GM12801 (cell line): ENCODE measurements around the gene MRPL36.

Experiments used
- TF ChIP-seq, protein P1 (sequence below): IDR thresholded peaks from one replicate; pipeline ENCODE4 v1.5.1; 2011; ENCODE audit warnings: control low read depth; ENCODE audit not compliant: insufficient read length; ENCODE audit errors: extremely low read depth

The MRPL36 gene

DNA sequence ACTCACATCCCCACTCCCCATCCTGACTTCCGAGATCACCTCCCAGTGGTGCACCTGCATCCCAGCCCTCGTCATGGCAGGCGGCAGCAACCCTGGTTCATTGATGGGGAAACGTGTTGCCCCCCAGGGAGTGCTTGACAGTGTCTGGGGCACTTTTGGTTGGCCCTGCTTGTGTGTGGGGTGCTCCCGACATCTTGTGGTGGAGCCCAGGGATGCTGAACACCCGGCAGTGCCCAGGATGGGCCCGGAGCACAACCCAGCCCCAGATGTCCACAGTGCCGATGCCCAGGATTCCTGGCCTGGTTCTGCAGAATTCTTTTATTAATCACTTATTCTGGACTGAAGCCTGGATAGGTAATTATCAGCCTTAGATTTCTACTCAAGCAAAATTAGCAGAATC lies 3.7 kb downstream of the MRPL36 start:
- TF ChIP-seq, protein P1, sequence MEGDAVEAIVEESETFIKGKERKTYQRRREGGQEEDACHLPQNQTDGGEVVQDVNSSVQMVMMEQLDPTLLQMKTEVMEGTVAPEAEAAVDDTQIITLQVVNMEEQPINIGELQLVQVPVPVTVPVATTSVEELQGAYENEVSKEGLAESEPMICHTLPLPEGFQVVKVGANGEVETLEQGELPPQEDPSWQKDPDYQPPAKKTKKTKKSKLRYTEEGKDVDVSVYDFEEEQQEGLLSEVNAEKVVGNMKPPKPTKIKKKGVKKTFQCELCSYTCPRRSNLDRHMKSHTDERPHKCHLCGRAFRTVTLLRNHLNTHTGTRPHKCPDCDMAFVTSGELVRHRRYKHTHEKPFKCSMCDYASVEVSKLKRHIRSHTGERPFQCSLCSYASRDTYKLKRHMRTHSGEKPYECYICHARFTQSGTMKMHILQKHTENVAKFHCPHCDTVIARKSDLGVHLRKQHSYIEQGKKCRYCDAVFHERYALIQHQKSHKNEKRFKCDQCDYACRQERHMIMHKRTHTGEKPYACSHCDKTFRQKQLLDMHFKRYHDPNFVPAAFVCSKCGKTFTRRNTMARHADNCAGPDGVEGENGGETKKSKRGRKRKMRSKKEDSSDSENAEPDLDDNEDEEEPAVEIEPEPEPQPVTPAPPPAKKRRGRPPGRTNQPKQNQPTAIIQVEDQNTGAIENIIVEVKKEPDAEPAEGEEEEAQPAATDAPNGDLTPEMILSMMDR, result no peak

DNA sequence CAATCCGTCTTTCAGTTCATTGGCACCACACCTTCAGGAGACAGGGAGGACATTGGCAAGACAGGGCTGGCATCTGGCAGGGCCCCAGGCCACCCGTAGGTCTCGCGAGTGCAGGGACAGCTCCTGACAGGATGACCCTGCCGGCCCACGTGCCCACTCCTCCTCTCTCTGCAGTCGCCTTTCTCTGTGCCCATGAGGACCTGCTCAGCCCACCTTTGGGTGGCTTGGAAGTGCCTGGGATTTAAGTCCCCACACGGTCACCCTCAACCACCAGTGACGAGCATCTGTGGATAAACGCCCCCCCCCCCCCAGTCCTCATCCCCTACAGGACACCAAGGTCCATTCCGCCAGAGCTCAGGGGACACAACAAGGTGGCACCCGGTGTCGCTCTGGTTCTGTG lies 4.1 kb downstream of the MRPL36 start:
- TF ChIP-seq, protein P1, result no peak

DNA sequence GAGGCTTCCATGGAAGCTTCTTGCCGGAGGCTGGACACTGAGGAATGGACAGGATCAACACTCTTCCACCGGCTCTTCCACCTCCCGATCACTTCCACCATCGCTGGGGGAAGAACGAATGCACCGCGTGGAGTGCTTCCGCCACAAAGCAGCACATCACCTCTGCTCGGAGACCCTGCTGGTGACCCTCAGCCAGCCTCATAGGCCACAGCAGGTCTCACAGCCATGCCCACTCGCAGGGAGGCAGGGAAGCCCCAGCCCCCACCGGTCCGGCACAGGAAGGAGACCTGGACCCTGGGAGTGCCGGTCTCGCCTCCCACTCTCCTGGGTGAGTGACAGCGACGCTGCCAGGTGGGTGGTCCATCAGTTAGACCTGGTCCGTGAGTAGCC lies 4.7 kb downstream of the MRPL36 start:
- TF ChIP-seq, protein P1, result no peak

- TF ChIP-seq, protein P1, result no peak
Measured at GRCh38 chr5:1793966-1794900, 5.4 kb downstream of the MRPL36 start.

DNA sequence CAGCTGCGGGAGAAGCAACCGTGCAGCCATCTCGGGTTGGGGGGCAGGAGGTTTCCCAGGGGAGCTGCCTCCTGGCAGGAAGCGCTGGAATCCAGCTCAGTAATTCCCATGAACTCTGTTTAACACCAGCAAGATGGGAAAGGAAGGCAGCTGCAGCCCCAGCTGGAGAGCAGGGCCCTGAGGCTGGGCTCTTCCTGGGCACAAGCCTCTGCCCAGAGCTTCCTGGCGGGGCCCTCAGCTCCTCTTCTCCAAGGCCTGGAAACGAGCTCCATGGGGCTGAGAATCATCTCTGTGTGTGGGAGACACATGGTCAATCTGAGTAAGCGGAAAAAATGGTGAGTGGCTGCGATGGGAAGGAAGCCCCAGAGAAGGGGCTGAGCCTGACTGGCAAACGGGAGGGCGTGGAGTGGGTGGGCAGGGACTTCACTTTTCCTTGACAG lies 6.3 kb downstream of the MRPL36 start:
- TF ChIP-seq, protein P1, result no peak

- TF ChIP-seq, protein P1, result no peak
Measured at GRCh38 chr5:1792842-1793266, 6.8 kb downstream of the MRPL36 start.

GRCh38 chr5:1791176-1791575 lies 8.5 kb downstream of the MRPL36 start:
- TF ChIP-seq, protein P1, result no peak
